GM12891 (cell line): ENCODE measurements around the gene GDPD5.

Experiments used
- POLR2A ChIP-seq: IDR thresholded peaks from 2 replicates; pipeline ENCODE4 v1.6.1; 2011; ENCODE audit warnings: low read depth, low read length, control low read depth
- POLR2AphosphoS5 ChIP-seq: IDR thresholded peaks from 2 replicates; pipeline ENCODE4 v1.6.1; 2011; ENCODE audit warnings: low read depth, low read length, control low read depth
- POU2F2 ChIP-seq: IDR thresholded peaks from 2 replicates; pipeline ENCODE4 v1.6.1; 2011; ENCODE audit warnings: low read depth, mild to moderate bottlenecking, control low read depth, low read length, moderate library complexity
- SPI1 ChIP-seq: IDR thresholded peaks from 2 replicates; pipeline ENCODE4 v1.6.1; 2011; ENCODE audit warnings: low read depth, low read length, control low read depth
- TAF1 ChIP-seq: IDR thresholded peaks from 2 replicates; pipeline ENCODE4 v1.6.1; 2011; ENCODE audit warnings: low read depth, low read length, control low read depth

DNA sequence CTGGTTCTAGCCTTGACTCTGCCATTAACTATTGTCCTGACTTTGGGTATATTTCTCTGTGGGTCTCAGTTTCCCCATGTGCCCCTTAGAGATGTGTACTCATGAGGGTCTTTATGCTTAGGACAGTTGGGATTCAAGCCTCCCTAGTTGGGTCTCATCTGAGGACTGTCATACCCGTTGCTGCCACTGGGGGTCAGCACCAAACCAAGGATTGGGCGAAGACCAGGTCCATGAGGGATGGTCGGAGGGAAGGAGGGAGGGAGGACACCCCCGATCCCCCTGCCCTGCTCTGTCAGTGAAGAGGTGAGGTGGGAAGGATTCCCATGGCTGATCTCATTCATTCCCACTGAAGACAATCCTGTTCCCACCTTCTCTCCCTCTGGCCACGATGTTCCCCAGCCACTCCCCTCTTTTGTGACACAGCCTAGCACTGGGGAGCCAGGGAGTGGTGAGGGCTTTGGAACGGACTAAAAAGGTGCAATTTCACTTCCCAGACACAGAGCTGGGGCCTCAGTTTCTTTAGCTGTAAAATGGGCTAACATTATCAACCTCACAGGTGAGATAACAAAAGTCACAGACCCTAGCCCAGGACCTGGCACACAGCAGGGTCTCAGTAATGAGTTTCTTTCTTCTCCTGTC lies 80.3 kb downstream of the GDPD5 start:
- TF ChIP-seq POU2F2 (no peak), POLR2A (no peak), POLR2AphosphoS5 (no peak), TAF1 (no peak), SPI1 (no peak)
